Activated CD4-positive, alpha-beta memory T cell treated with anti-CD3 and anti-CD28 coated beads for 36 hours (primary cell): Measurements from ENCODE around the gene PTX4. TPM values are rescaled to one million over a fixed set of nuclear protein-coding genes. Genes with fewer than 3 reads are reported as not detected.

Experiments used
- CTCF ChIA-PET: fragments of 350-600 bp; sonication (Branson Sonifier 250); formaldehyde crosslinking; loops from one replicate; lab custom pipeline; 2021; ENCODE audit warnings: antibody characterized with exemption, inconsistent platforms; lab: Charles Lee
- POLR2A ChIA-PET: fragments of 350-600 bp; sonication (Branson Sonifier 250); formaldehyde crosslinking; loops from one replicate; lab custom pipeline; 2021; ENCODE audit warnings: antibody characterized with exemption; lab: Charles Lee
- DNase-seq: peaks from one replicate; pipeline ENCODE4 v3.0.0-alpha.2; 2020
- H3K27ac Mint-ChIP-seq: one replicate; pipeline ENCODE4 v1.8.0; 2021; ENCODE audit warnings: mixed read lengths
- H3K27me3 Mint-ChIP-seq: one replicate; pipeline ENCODE4 v1.8.0; 2021; ENCODE audit warnings: mixed read lengths
- H3K36me3 Mint-ChIP-seq: one replicate; pipeline ENCODE4 v1.8.0; 2021; ENCODE audit warnings: mixed read lengths
- H3K4me1 Mint-ChIP-seq: one replicate; pipeline ENCODE4 v1.8.0; 2021; ENCODE audit warnings: low read depth, mixed read lengths
- H3K4me3 Mint-ChIP-seq: one replicate; pipeline ENCODE4 v1.8.0; 2021; ENCODE audit warnings: mild to moderate bottlenecking, mixed read lengths
- H3K9me3 Mint-ChIP-seq: one replicate; pipeline ENCODE4 v1.8.0; 2021; ENCODE audit warnings: mixed read lengths
- intact Hi-C: fragments of 100-400 bp; cut with micrococcal nuclease; formaldehyde crosslinking; loops from one replicate; pipeline ENCODE4 v1.15.1; 2023
- total RNA-seq, 2 experiments: library from RNA; stranded (reverse); gene quantifications; one replicate each; pipeline ENCODE4 v1.2.3, GENCODE V29; 2021

Gene PTX4
- total RNA-seq, 2 experiments from 2014 or later, result not detected

- Mint-ChIP-seq H3K27me3 (no peaks in the 10 kb centered on the region), H3K4me3 (no peak overlapping the region), H3K27ac (no peak overlapping the region), H3K4me1 (no peaks in the 10 kb centered on the region), H3K9me3 (no peaks in the 10 kb centered on the region), H3K36me3 (no peaks in the 10 kb centered on the region)
- ChIA-PET CTCF (no interaction called here), POLR2A (interaction anchor here (0.6 kb wide), 1 partner anchor 195 kb away, joined by 3 read pairs; no protein-coding TSS in a partner anchor)
- intact Hi-C loops, result no loop called here
- no peak for DNase-seq
These were observed 50.3 kb downstream of the PTX4 start for GRCh38 chr16:1438229-1439057.

DNA sequence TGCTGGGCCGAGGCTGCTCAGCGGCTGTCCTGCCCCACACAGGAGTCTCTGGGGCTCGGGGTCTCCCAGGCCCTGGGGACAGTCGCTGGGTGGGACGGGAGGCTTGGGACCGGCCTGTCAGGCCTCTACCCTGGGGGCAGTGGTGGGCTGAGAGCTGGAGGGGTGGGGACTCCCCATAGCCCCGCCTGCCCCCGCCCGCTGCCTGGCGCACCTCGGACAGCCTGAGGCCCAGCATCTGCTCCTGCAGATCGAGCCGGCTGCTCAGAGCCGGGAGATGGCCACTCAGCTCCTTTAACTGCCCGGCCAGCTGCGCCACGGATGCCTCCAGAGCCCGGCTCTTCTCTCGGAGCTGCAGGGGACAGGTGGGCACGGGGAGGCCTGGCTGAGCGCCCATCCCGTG is 51.1 kb downstream of the PTX4 start:
- ChIA-PET POLR2A (no interaction called here), CTCF (no interaction called here)
- H3K36me3 Mint-ChIP-seq, result no peaks in the 10 kb centered on the region

DNA sequence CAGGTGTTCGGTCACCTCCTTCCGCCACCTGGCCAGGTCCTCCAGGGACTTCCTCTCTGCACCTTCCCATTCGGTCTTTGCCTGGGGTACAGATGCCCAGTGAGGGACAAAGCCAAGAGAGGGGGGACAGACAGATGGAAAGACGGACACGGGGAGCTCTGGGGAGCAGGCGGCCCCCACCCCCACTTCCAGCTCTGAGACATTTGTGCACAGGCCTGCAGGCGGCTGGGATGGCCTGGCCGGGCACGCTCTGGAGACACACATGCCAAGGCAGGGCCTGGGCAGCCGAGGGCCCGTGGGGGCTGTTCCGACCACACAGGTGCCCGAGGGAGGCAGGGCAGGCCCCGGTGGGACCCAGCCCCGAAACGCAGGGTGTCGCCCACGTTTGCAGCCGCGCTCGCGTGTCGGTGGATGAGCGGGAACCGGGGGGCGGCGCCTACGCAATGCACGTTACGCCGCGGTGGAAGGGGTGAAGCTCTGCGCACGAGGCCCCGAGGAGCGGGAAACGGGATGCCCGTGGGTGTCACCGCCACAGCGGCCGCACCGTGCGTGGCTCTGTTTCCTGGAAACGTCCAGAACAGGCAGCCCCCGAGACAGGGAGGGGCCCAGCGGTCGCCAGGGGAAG is 51.9 kb downstream of the PTX4 start:
- H3K4me3 Mint-ChIP-seq, result no peak overlapping the region
- ChIA-PET CTCF (no interaction called here), POLR2A (no interaction called here)
- no peaks in the 10 kb centered on the region for H3K36me3 Mint-ChIP-seq
- no peak for DNase-seq
- no peaks in the 10 kb centered on the region for H3K27me3 Mint-ChIP-seq
- intact Hi-C loops, result no loop called here
- no peak overlapping the region for H3K27ac Mint-ChIP-seq
- no peaks in the 10 kb centered on the region for H3K9me3 Mint-ChIP-seq
- H3K4me1 Mint-ChIP-seq, result no peaks in the 10 kb centered on the region

More for the DNA sequence above, 51.1 kb downstream of the PTX4 start:
- intact Hi-C loops, result no loop called here
- Mint-ChIP-seq H3K4me1 (no peaks in the 10 kb centered on the region), H3K4me3 (no peak overlapping the region), H3K27me3 (no peaks in the 10 kb centered on the region), H3K27ac (no peak overlapping the region), H3K9me3 (no peaks in the 10 kb centered on the region)
- no peak for DNase-seq

- H3K36me3 Mint-ChIP-seq, result no peaks in the 10 kb centered on the region
- H3K9me3 Mint-ChIP-seq, result no peaks in the 10 kb centered on the region
- H3K4me3 Mint-ChIP-seq, result no peak overlapping the region
- ChIA-PET CTCF (no interaction called here), POLR2A (no interaction called here)
- intact Hi-C loops, result no loop called here
- DNase-seq, result no peak
- H3K4me1 Mint-ChIP-seq, result no peaks in the 10 kb centered on the region
- no peaks in the 10 kb centered on the region for H3K27me3 Mint-ChIP-seq
- H3K27ac Mint-ChIP-seq, result no peak overlapping the region
These were observed 52.6 kb downstream of the PTX4 start for GRCh38 chr16:1435921-1436697.

Other genes with a start within 250 kb of the PTX4 start
- gene TPSAB1, start 248.2 kb downstream of the PTX4 start, total RNA-seq, result not detected
- not detected for gene TPSD1, start 232.9 kb downstream of the PTX4 start, total RNA-seq
- gene UBE2I, start 179.3 kb downstream of the PTX4 start, total RNA-seq, result 100 to 1,000 TPM; 248 to 249 TPM
- under 1 TPM; 0.17 to 0.31 TPM for gene BAIAP3, start 155.3 kb downstream of the PTX4 start, total RNA-seq
- gene TSR3, start 137.1 kb downstream of the PTX4 start, total RNA-seq, result 10 to 100 TPM; 59.6 to 60.8 TPM
- 10 to 100 TPM; 19.0 to 19.1 TPM for gene GNPTG, start 137.0 kb downstream of the PTX4 start, total RNA-seq
- 10 to 100 TPM; 26.0 to 33.4 TPM for gene UNKL, start 74.2 kb downstream of the PTX4 start, total RNA-seq
- 10 to 100 TPM; 14.1 to 15.0 TPM for gene UQCC4, start 68.2 kb downstream of the PTX4 start, total RNA-seq
- not detected for gene PERCC1, start 57.9 kb downstream of the PTX4 start, total RNA-seq
- 1 to 10 TPM; 1.5 to 3.0 TPM for gene CCDC154, start 44.4 kb downstream of the PTX4 start, total RNA-seq
- gene CLCN7, start 13.9 kb downstream of the PTX4 start, total RNA-seq, result 10 to 100 TPM; 27.1 to 33.6 TPM
- 10 to 100 TPM; 62.6 to 63.2 TPM for gene TELO2, start 4.4 kb upstream of the PTX4 start, total RNA-seq
- gene TMEM204, start 44.7 kb upstream of the PTX4 start, total RNA-seq, result 10 to 100 TPM; 14.8 to 15.5 TPM
- 1 to 10 TPM; 8.4 to 9.5 TPM for gene IFT140, start 123.1 kb upstream of the PTX4 start, total RNA-seq
- 10 to 100 TPM; 14.5 to 14.6 TPM for gene CRAMP1, start 123.4 kb upstream of the PTX4 start, total RNA-seq
- 10 to 100 TPM; 62.1 to 65.9 TPM for gene JPT2, start 189.3 kb upstream of the PTX4 start, total RNA-seq
- gene MAPK8IP3, start 217.3 kb upstream of the PTX4 start, total RNA-seq, result 10 to 100 TPM; 51.7 to 56.8 TPM